NCI-H187 treated with DMSO at 0.1 percent for 48 hours (cell line): ENCODE measurements around the gene CBX7.

Experiments used
- DNase-seq: peaks from one replicate; lab custom pipeline; 2025; lab: John Stamatoyannopoulos, UW

Gene CBX7

DNA sequence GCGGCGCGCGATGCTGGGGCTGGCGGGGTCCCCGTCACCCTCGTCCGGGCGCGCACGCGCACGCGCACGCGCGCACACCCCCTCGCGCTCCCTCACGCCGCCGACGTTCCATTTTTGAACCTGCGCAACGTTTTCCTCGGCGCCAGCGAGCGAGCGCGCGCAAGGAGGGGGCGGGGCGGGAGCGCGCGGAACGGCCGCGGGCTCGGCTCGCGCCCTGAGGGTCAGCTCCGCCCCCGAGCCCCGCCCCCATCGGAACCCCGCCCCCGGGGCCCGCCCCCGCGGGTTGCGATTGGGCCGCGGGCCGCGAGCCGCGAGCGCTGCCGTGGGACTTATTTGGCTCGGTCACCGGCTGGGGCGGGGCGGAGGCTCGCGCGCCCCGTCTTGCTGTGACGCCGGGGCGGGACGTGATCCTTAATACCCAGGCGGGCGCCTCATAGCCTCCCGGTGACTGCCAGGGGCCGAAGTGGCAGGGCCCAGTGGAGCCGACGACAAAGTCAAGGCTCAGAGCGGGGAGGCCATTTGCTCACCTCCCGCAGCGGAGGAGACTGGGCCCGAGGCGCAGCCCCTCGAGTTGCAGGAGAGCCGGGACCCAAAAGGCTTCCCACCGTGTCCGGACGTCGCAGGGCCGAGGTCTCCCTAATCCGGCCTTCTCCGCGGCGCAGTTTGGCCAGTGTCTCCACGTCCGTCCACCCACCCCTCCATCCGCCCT, at the start of gene CBX7:
CBX7 (minus strand) TSS at position 170 of the 709 bp plus-strand sequence. CDS start 236 bp downstream, outside the sequence.
- DNase-seq = peak; percentile 16

GRCh38 chr22:39197578-39197977, 45.1 kb upstream of the CBX7 start:
- DNase-seq = no peak

GRCh38 chr22:39194098-39194497, 41.6 kb upstream of the CBX7 start:
- DNase-seq = no peak

GRCh38 chr22:39188809-39189208, 36.3 kb upstream of the CBX7 start:
- no peak for DNase-seq

GRCh38 chr22:39185601-39186012, 33.1 kb upstream of the CBX7 start:
- DNase-seq = no peak

- no peak for DNase-seq
Observed at GRCh38 chr22:39184586-39185577, 32.4 kb upstream of the CBX7 start.

DNA sequence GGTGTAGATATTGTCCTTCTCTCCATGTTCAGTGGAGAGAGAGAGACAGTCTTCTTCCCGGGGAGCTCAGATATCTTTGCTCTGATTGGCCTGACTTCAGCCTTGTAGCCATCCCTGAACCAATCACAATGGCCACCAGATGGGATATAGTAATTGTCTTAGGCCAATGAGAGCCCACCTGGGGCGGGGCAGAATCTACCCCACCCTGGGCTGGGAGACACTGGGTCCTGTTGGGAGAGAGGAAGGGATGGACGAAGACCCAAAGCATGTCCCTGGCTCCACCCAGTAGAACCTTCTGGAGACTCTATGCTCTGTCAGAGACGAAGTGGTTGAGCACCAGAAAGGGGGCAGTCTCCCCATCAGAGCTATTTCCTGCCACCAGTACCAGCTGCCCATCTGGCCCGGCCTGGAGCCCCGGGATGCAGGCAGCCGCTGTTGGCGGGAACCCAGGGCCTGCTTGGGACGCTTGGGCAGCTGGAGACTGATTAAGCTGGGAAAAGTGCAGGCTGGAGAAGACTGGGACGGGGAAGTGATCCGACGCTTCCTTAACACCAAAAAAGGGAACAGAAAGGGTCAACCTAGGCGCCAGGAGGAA, 31.6 kb upstream of the CBX7 start:
- DNase-seq = no peak

GRCh38 chr22:39182478-39183030, 30.1 kb upstream of the CBX7 start:
- DNase-seq = no peak

DNA sequence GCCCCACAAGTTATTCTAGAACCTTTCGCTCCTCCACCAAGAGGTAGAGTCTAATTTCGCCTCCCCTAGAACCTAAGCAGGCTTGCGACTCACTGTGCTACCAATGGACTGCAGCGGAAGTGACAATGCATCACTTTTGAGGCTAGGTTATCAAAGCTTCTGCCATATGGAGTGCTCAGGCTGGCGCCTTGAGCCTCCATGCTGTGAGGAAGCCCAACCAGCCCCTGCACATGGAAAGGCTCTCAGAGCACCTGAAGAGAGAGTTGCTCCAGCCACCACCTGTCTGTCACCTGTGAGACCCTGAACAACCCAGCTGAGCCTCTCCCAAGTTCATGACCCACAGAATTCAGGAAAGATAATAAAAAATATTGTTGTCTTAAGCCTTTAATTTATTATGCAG, 29.3 kb upstream of the CBX7 start:
- no peak for DNase-seq

DNA sequence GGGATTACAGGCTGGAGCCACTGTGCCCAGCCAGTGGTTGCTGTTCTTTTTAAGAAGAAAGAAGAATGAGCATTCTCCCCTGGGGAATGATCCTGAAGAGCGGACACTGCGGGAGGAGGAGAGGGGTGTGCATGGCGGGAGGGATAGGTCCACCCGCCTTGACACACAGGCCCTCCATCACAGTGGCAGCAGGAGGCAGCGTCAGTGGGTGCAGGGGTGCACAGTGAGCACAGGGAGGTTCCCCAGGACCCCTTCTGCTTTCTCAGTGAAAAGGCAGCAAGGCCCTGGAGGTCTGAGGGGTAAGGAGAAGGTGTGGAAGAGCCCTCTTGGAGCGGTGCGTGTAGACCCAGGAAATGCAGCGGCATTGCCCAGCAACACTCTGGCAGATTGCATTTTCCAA, 28.9 kb upstream of the CBX7 start:
- no peak for DNase-seq

- no peak for DNase-seq
Observed at GRCh38 chr22:39179841-39180335, 27.4 kb upstream of the CBX7 start.

DNA sequence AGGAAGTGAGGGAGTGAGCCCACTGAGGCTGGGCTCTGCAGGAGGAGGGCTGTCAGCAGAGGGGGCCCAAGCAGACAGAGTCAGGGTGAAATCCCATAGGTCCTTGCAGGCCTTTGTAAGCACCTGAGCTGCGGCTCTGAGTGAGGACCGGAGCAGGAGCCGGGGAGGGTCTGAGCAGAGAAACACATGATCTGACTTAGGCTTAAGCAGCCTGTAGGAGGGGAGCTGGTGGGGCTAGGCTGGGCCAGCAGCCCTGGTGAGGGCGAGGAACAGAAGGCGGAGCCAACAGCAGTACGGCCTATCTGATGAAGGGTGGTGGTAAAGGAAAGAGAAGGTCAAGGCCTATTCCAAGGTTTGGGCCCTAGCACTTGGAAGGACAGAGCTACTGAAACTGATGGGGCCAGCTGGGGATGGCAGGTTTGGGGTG, 26.9 kb upstream of the CBX7 start:
- DNase-seq = no peak

DNA sequence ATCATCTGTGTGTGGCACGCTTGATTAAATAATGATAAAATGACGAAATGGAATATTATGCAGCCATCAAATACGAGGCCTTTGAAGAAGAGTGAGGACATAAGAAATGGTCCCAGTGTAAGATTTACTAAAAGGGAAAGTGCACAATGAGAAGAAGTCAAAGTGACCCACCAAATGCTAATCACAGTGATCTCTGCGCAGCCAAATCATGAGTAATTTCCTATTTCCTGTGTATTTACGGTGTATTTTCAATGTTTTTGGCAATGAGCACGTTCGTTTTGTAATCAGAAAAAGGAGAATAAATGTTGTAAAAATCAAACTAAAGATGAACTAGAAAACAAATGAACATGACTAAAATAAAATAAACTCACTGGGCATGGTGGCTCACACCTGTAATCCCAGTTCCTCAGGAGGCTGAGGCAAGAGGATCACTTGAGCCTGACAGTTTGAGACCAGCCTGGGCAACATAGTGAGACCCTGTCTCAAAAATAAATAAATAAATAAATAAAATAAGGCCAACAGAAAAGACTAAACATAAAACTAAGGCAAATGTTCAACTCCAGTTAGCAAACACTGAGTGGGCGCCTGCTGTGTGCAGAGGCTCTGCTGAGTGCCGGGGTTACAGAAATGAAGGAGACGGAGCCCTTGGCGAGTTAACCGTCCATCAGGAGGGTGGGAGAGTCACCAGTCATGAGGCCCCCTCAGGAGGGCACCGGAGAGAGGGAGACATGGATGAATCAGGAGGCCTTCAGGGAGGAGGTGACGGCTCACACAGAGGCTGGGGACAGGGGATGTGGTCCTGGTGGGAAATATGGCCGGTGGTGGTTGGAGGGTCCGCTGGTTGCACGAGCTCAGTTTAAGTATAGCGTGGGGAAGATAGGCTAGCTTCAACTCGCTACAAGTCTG, 26.0 kb upstream of the CBX7 start:
- DNase-seq = no peak

DNA sequence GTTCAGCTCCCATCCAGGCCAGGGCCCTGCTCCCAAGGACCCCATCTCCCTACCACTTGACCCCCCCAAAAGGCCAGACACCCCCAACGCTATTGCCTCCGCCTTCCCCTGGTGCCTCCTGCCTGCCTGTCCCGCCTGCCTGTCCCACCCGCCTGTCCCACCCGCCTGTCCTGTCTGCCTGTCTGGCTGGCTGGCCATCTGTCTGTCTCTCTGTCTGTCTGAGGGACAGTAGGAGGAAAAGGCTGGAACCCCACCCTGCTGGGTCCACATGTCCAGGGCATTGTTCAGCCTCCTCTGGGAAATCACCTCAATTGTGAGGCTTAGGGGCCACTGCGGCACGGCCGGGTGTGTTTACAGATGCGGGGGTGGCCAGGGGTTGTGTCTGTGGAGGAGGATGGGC, 25.3 kb upstream of the CBX7 start:
- no peak for DNase-seq

DNA sequence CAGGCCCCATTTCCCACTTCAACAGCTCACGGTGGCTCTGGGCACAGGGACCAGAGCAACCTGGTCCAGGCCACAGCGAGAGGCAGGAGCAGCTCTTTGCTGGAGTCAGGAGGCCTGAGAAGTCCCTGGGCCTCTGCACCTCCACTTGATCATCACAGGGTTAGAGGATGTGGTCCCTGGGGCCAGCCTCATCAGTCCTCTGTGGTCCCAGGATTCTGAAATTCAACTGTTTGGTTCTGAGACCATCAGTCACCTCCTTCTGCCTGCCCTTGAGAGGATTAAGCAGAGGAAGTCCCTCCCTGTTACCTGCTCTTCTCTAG, 24.9 kb upstream of the CBX7 start:
- DNase-seq = no peak

GRCh38 chr22:39176714-39177455, 24.4 kb upstream of the CBX7 start:
- DNase-seq = no peak

DNA sequence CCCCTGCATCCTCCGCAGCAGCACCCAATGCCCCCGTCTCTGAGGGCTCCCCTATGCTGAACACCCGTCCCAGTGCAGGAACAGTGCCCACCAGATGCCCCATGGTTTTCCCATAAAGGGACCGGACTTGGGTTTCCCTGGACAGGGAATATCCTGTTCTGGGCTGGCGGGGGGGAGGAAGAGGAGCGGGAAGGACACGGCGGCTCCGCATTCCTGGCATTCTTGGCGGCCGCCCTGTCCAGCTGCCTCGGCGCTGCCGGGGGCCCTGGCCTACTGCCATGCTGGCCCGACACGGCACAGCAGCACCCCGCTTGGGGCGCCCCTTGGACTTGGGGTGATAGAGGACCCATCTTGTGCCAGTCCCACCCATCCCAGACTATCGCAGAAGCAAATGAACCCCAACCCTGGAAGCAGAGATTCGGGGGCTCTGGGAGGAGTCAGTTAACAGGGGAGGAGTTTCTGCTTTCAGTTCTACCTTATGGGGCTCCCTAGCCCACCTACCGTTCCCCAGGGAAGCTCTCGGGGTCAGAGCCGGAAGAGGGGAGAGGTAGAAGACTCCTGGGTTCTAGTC, 23.7 kb upstream of the CBX7 start:
- DNase-seq = no peak

GRCh38 chr22:39175353-39176142, 23.1 kb upstream of the CBX7 start:
- DNase-seq = no peak
